ENCODE measurements around the gene CLDN34.

- no peak for TF ChIP-seq POLR2A (IDR thresholded peaks at IDR 0.05; ENCODE audit: low read length)
- no peak for TF ChIP-seq GATA1 (IDR thresholded peaks at IDR 0.05; ENCODE audit: low read depth, low read length)
Measured at GRCh38 chrX:10009741-10010140, 42.6 kb downstream of the CLDN34 start.

Measured in erythroblast (primary cell).